Coronary artery (tissue), 2 donors: ENCODE results near the gene COMMD10.
"Not testable (repeated sequence)": the region's sequence is repeated elsewhere in the genome, so short reads cannot be mapped to it uniquely, and the experiment has no call there.

ENCODE experiments used
- DNase-seq: peaks from one replicate; pipeline ENCODE4 v3.0.0-alpha.2; 2017; ENCODE audit warnings: low spot score
- H3K27ac ChIP-seq, 2 donors: fragments of 200-600 bp; sonication (generic); one replicate each; pipeline ENCODE4 v1.5.1; 2016 to 2019
- H3K4me3 ChIP-seq: fragments of 200-600 bp; sonication (generic); 2 replicates; pipeline ENCODE4 v1.5.1; 2016; ENCODE audit warnings: mild to moderate bottlenecking, moderate library complexity
- CTCF ChIP-seq: fragments of 200-600 bp; sonication (generic); IDR thresholded peaks from one replicate; pipeline ENCODE4 v1.5.1; 2019; ENCODE audit warnings: antibody characterized with exemption

COMMD10 gene

GRCh38 chr5:116090302-116090701, 5.5 kb downstream of the COMMD10 start:
- no peak for DNase-seq
- H3K4me3 ChIP-seq: no peak overlapping the region
- TF ChIP-seq CTCF: no peak
- H3K27ac ChIP-seq: no peak overlapping the region

DNA sequence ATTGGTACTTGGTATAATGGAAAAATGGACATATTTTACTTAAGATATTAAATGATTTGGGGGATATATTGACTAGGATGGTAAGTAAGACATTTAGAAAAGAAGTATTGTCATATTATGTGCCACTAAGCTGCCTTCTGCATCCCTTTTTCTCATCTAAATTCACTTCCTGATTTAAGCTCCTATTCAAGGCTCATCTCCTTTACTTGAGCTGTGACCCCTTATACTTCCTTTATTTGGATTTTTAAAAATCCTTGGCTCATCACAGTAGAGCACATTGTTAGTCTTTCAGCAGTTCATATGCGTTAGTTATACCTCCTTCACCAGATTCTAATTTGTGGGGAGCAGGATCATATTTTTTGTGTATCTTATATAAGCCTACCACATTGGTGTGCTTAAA, 6.6 kb downstream of the COMMD10 start:
- no peak for DNase-seq
- Histone ChIP-seq H3K4me3 (no peak overlapping the region), H3K27ac (no peak overlapping the region)
- TF ChIP-seq CTCF: no peak

GRCh38 chr5:116097301-116097700, 12.5 kb downstream of the COMMD10 start:
- no peak for TF ChIP-seq CTCF
- Histone ChIP-seq H3K4me3 (no peak overlapping the region), H3K27ac (no peak overlapping the region)
- DNase-seq: no peak

DNA sequence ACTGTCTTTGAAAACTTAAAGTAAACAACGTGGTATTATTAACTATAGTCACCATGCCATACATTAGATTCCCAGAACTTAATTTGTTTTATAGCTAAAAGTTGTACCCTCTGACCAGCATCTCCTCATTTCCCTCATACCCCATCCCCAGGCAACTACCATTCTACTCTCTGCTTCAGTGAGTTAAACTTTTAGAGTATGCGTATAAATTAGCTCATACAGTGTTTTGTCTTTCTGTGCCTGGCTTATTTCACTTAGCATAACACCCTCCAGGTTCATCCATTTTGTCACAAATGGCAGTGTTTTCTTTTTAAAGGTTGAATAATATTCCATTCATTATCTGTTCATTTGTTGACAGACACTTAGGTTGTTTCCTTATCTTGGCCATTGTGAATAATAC, 14.2 kb downstream of the COMMD10 start:
- no peak for TF ChIP-seq CTCF
- no peak for DNase-seq
- Histone ChIP-seq H3K27ac (no peak overlapping the region), H3K4me3 (no peak overlapping the region)

- not testable (repeated sequence) for H3K4me3 ChIP-seq, H3K27ac ChIP-seq, DNase-seq
Measured at GRCh38 chr5:116104941-116105340, 20.1 kb downstream of the COMMD10 start.

GRCh38 chr5:116115163-116115562, 30.3 kb downstream of the COMMD10 start:
- no peak for TF ChIP-seq CTCF
- Histone ChIP-seq H3K4me3 (no peak overlapping the region), H3K27ac (no peak overlapping the region)
- no peak for DNase-seq

GRCh38 chr5:116130471-116130870, 45.6 kb downstream of the COMMD10 start:
- no peak overlapping the region for H3K4me3 ChIP-seq
- no peak overlapping the region for H3K27ac ChIP-seq
- TF ChIP-seq CTCF: no peak
- no peak for DNase-seq

- no peak for TF ChIP-seq CTCF
- no peak overlapping the region for H3K4me3 ChIP-seq
Measured at GRCh38 chr5:116130976-116131375, 46.2 kb downstream of the COMMD10 start.

More at GRCh38 chr5:116130976-116131375, 46.2 kb downstream of the COMMD10 start:
- no peak overlapping the region for H3K27ac ChIP-seq
- no peak for DNase-seq
